ENCODE results near the gene SLC16A2.

SLC16A2 gene

GRCh38 chrX:74422576-74423288 lies 1.4 kb downstream of the SLC16A2 start:
- peak; percentile 66 for DNase-seq (ENCODE audit: low read depth, low spot score)
- TF ChIP-seq CTCF (IDR thresholded peaks at IDR 0.05; ENCODE audit: low read depth, low read length), result peak; percentile 28
- H3K4me3 ChIP-seq (ENCODE audit: low read depth, low read length), result peak overlapping the region; percentile 50
- in situ Hi-C loops (cut with HindIII; ENCODE audit: low sequenced_read_pairs), result no loop called here

GRCh38 chrX:74423289-74423998 lies 2.2 kb downstream of the SLC16A2 start:
- no peak for DNase-seq (ENCODE audit: low read depth, low spot score)
- no peak for TF ChIP-seq CTCF (IDR thresholded peaks at IDR 0.05; ENCODE audit: low read depth, low read length)
- peak overlapping the region; percentile 50 for H3K4me3 ChIP-seq (ENCODE audit: low read depth, low read length)
- in situ Hi-C loops (cut with HindIII; ENCODE audit: low sequenced_read_pairs), result no loop called here

GRCh38 chrX:74426071-74426470 lies 4.8 kb downstream of the SLC16A2 start:
- no peak for TF ChIP-seq CTCF (IDR thresholded peaks at IDR 0.05; ENCODE audit: low read depth, low read length)
- in situ Hi-C loops (cut with HindIII; ENCODE audit: low sequenced_read_pairs), result no loop called here
- no peak overlapping the region for H3K4me3 ChIP-seq (ENCODE audit: low read depth, low read length)

GRCh38 chrX:74426615-74427014 lies 5.3 kb downstream of the SLC16A2 start:
- in situ Hi-C loops (cut with HindIII; ENCODE audit: low sequenced_read_pairs), result no loop called here
- no peak for DNase-seq (ENCODE audit: low read depth, low spot score)
- TF ChIP-seq CTCF (IDR thresholded peaks at IDR 0.05; ENCODE audit: low read depth, low read length), result no peak
- H3K4me3 ChIP-seq (ENCODE audit: low read depth, low read length), result no peak overlapping the region

More at GRCh38 chrX:74426071-74426470, 4.8 kb downstream of the SLC16A2 start:
- DNase-seq (ENCODE audit: low read depth, low spot score), result no peak

GRCh38 chrX:74431797-74432196 lies 10.5 kb downstream of the SLC16A2 start:
- in situ Hi-C loops (cut with HindIII; ENCODE audit: low sequenced_read_pairs), result no loop called here
- no peak for TF ChIP-seq CTCF (IDR thresholded peaks at IDR 0.05; ENCODE audit: low read depth, low read length)
- H3K4me3 ChIP-seq (ENCODE audit: low read depth, low read length), result no peak overlapping the region

GRCh38 chrX:74434336-74434735 lies 13.0 kb downstream of the SLC16A2 start:
- no peak overlapping the region for H3K4me3 ChIP-seq (ENCODE audit: low read depth, low read length)
- TF ChIP-seq CTCF (IDR thresholded peaks at IDR 0.05; ENCODE audit: low read depth, low read length), result no peak
- no peak for DNase-seq (ENCODE audit: low read depth, low spot score)
- in situ Hi-C loops (cut with HindIII; ENCODE audit: low sequenced_read_pairs), result no loop called here

More at GRCh38 chrX:74431797-74432196, 10.5 kb downstream of the SLC16A2 start:
- no peak for DNase-seq (ENCODE audit: low read depth, low spot score)

All from astrocyte of the spinal cord (primary cell).